Activated gamma-delta T cell (primary cell): ENCODE results near the gene ANGPT4.

Experiments
- DNase-seq: peaks from one replicate; lab custom pipeline; 2025; lab: John Stamatoyannopoulos, UW

ANGPT4 gene

DNA sequence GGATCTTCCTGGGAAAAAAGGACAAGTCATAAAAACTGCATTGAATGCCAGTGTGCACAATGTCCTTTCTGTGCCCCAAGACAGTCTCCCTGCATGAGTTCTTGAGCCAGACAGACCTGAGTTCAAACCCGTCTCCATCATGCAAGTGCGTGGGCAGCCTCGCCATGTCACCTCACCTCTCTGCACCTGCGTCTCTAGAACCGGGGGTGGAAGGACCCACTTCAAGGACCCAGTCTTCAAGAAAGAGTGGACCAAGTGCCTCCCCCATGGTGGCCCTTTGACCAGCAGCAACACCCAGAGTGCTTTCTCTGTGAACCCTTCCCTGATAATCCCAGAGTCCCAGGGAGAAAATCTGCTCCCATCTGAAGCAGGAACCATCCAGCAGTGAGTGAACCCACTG lies 23.5 kb upstream of the ANGPT4 start:
- no peak for DNase-seq

DNA sequence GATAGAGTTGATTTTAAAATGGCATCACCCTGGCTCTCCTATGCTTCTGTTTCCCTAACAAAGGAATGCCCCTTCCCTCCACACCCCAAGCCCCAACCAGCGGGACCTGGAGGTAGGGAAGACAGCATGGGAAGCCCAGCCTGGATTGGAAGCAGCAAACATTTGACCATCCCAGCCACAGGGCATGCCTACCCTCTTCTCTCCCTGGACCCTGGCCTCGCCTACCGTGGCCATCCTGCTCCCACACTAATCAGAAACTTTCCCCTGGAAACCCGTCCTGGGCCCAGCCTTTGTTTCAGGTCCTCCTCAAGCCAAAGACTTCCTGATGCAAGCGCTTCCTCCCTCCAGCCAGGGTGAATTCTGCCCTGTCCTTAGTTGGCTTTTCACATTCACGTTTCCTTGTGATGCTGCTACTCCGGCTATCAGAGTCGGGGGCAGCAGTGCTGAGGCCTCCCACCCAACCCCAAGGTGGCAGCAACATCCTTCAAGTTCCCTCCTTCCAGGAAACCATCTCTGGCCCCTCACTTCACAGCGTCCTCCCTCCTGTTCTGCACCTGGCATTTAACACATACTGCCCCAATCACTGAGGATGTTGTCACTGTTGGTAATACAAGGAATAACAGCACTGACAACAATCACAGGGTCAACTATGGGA lies 18.2 kb upstream of the ANGPT4 start:
- DNase-seq = no peak

DNA sequence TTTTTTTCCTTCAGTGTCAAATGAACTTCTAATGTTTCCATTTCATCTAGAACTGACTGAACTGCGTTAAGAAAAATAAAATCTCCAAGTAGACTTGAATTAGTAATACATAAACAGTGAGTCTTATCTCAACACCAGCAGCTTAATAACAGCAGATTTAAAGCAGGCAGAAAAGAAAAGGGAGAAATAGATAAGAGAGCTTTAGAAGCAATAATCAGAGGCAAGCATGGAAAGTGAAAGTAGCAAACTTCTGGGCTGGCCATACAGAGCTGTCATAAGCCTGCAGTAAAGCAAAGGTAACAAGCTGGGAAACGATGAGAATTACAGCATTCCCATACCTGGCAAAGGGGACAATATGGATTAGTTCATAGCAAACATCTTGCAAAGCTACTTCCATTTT lies 16.9 kb upstream of the ANGPT4 start:
- no peak for DNase-seq

DNA sequence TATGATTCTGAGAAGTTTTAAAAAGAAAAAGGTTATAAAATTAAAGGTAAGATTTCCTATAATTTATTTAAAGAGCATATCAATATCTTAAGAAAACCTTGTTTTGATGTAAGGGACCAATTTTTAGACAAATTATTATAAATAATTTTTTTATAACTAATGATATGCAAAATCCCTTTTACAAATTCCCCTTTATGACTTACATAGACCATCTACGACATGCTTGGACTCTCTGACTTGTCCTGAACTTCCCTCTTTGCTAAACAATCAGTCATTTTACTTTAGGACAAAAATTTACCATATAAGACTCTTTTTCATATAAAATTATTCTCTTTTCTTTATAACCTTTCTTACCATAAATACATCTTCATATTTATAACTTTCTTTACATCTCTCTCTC lies 15.3 kb upstream of the ANGPT4 start:
- no peak for DNase-seq

DNA sequence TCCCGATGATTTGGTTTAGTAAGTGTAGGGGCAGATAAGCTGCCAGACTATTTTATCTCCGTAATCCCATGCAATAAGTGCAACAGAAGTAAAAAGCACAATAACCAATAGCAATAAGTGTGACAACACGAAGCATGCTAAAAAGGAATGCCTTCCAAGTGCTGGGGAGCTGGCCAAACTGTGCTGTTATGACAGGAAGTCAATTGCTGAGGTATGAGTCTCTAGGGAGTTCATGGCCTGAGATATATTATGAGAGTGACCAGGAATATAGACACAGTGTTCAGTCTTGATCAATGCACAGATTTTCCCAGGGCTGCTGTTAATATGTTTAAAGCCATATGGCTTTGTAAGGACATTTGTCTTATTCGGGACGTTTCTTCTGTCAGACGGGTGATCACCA lies 10.5 kb upstream of the ANGPT4 start:
- no peak for DNase-seq

DNA sequence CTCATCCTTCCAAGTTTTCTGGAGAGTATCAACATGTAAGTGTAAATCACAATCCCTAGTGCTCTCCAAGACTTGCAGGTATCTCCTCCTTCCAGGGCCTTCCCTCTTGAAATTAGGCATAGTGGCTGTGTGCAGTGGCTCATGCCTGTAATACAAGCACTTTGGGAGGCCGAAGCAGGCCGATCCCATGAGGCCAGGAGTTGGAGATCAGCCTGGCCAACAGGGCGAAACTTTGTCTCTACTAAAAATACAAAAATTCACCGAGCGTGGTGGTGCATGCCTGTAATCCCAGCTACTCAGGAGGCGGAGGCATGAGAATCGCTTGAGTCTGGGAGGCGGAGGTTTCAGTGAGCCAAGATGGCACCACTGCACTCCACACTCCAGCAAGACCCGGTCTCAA lies 9.4 kb upstream of the ANGPT4 start:
- no peak for DNase-seq

DNA sequence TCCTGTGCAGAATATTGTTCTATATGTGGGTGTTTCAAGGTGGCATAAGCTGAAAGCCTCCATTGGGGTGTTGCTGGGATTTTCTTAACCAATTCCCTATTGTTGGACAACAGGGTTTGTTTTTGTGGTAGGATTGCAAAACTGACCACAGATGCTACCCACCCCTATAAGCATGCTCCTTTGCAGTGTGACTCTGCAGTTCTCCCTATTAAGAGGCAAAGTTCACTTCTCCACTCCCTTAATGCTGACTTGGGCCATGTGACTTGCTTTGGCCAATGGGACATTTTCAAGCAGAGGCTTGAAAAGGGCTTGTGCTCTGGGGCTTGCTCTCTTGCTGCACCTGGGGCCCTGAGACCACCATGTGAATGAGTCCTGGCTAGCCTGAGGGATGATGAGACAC lies 8.5 kb upstream of the ANGPT4 start:
- no peak for DNase-seq

DNA sequence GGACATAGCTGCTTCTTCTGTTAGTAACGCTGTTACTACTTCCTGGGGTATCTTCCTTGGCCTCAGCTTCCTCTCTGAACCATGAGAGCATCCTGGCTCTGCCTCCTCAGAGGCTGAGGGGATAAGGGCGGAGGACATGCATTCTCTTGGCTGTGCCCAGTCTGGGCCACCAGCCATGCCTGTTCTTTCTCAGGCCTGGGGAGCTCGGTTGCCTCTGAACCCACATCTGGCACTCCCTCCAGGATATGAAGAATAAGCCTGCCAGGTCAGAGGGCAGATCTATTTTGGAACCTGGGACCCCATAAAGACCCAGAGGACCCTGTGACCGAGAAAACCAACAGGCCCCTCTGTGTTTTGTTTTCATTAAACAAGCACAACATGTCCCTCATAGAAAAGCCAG lies 6.6 kb upstream of the ANGPT4 start:
- no peak for DNase-seq

DNA sequence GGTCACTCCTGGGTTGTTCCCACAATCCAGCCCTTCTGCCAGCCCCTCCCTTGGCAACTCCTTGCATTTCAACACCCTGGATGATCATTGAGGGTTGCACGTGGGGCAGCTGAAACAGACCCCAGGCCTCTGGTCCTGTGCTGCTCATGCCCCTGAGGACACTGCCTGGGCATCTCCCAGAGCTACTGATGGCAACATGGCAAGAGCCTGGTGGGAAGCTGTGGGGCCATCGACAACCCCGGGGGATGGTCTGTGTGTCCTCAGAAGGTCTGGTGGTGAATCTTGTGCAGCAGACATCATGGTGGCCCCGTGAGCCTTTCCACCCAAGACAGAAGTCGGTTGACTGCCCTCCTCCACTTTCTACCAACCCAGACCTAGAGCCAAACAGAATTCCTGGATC lies 4.9 kb upstream of the ANGPT4 start:
- no peak for DNase-seq

DNA sequence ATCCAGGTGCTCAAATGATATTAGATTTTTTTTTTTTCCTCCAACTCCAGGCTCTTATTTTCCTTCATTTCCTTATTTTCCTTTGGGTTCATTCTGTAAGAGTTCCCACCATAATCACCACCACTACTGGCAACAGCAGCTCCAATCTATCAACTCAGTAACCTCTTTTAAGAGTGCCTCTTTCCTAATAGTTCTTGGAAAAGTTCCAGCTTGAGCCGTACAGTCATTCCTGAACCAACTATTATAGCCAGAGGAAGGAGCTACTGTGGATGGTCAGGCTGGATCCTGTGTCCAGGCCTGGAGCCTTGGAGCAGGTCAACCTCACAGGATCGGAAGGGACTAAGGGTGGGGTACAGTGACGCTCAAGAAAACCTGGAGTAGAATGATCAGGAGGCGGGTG lies 4.2 kb upstream of the ANGPT4 start:
- no peak for DNase-seq

DNA sequence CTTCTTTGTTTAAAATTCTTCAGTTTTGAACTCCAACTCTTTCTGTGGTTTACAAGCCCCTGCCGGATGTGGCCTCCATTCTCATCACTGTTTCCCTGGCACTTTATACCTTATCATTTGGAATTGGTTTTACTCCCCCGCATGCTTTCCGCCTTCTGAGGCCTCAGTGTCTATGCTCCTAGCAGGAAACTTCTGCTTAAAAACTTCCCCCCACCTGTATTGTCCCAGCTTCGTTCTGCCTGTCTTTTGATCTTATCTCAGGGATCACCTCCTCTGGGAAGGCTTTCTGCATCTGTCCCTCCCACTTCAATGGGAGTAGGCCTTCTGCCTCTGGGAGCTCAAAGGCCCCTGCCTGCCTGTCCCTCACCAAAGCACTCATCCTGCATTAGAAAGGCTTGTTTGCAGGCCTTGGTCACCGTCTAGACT lies 3.4 kb upstream of the ANGPT4 start:
- no peak for DNase-seq

DNA sequence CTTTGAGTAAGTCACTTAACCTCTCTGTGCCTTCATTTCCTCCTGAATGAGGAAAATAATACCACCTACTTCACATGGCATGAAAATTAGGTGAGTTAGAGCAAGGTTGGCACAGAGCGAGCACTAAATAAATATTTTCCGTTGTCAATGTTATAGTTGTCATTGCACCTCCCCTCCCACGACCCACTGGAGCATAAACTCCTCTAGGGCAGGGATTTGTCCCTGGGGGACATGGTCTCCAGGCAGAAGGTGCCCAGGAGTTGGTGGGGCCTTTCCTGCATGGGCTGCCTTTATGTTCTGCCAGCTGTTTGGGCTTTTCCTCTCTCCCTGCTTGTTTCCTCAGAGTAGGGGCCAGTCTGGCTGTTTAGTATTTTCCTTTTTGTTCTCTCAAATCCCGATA lies 1.3 kb upstream of the ANGPT4 start:
- no peak for DNase-seq

DNA sequence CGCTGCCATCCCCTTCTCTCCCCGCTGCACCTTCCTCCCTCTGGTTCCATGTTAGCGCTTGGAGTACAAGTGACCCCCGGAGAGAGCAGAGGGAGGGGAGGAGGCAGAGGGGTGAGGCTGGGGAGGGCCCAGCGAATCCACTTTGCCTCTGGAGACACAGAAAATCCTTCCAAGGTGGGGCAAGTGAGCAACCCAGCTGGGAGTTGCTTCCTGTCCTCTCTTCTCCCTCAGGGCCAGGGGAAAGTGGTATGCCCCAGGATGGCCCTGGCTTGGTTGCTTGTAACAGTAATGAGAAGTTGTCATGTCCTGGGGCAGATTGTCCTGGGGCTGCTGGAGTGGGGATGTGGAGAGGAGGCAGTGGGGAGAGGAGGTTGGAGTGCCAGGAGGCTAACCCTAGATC lies 691 bp upstream of the ANGPT4 start:
- DNase-seq = no peak

DNA sequence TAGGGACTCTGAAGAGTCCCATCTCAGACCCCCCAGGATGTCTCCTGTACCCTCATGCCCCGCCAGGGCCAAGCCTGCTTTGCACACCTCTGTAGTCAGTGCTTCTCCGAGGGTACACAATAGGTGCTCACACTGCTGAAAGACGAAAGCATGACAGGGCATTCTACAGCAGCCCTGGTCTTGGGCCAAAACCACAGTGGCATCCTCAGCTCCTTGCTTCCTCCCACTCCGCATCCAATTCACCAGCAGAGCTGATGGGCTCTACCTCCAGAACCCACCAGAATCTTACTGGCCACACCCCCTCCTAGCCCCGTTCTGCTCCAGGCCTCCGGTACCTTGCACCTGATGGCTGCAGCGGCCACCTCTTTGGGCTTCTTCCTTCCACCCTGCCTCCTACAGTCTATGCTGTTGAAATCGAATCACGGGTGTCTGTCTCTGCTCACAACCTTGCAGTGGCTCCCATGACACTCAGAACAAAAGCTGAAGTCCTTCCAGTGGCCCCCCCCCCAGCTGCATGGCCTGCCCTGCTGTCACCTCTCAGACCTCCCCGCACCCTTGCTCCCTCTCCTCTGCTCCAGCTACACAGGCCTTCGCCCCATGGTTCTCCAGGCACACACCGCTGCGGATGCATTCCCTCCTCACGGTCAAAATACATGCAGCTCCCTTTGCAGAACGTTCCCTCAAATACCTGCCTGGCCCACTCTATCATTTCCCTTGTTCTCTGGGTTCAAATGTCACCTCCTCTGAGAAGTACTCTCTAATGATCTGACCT lies 1.2 kb downstream of the ANGPT4 start:
- DNase-seq = no peak

DNA sequence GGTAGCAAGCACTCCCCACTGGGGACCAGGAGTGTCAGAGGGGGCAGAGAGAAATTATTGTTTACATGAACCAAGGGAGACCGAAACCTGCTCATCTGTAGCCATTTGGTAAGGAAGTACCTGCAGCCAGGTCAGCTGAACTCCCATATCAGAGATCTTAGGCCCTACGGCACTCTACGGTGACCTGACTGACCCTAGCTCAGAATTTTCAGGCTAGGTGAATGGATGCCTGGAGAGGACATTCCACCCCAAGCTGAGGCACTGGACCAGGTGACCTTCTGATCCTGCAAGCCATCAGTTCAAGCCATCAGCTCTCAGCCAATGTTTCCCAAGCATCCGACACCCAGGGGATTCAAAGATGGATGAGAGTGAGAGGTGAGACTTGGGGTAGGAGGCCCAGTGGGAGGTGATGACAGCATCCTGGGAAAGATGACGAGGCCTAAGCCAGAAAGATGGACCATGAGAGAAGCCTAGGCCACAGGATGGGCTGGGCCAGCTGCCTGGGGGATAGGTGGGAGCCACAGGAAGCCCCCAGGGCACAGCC lies 2.8 kb downstream of the ANGPT4 start:
- no peak for DNase-seq

DNA sequence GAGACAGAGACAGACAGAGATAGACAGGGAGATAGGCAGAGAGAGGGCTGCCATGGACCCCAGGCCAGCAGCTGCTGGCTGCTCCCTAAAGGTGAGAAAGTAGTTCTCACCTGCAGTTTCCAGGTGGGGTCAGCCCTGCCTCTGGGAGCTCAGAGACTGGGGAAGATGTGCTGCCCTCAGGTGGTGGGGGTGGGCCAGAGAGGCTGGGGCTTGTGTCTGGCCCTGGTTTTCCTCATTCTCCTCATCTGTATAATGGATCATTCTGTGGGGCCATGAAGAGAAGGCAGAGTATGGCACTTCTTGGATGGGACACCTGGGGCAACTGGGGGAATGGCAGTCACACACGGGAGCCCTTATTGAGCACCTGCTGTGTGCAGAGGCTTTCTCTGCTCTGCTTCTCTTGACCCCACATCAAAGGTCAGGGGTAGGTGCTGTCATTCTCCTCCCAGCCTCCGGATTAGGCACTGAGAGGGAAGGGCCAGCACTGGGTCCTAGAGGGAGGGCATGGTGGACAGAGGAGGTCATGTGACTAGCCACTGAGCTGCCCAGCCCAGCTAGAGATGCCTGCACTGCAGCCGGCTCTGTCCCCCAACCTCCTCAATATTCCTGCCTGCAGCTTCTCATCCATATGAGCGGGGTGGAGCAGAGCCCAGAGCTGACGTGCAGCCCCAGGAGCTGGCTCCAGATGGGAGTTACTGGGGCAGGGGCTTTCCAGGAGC lies 4.1 kb downstream of the ANGPT4 start:
- DNase-seq = no peak

DNA sequence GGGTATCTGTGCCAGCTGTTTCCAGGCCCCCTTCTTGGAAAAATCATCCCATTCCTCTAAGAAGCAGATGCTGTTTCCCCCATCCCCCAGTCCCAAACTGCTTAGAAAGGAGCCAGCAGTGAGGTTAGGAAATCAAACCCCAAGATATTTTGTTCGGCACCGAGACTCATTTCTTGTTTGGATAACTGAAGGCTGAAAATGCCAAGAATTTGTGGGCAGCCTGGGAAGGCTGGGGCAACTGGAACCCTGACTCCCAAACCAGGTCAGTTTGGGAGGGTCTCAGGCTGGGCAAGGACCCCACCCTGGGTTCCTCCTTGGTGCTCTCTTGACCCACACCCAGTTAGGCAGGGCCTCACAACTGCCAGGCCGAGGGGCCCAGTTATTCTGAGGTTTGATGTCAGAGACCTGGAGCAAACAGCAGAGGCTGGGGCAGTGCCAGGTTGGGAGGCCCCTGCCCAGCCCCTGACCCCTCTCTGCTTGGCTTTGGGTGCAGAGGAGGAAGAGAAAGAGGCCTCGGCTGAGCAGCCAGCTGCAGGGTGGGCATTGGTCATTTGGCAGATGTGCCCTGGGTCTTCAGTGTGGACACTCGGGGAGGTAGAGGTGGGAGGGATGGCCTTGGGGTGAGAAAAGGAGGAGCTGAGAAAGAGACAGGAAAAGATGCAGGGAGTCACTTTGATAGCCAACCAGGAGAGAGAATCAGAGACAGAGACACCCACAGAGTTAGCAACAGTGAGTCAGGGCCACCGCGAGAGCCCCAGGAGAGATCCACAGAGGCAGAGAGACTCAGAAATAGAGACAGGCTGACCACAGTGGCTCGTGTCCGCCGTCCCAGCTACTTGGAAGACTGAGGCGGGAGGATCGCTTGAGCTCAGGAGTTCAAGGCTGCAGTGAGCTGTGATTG lies 5.0 kb downstream of the ANGPT4 start:
- DNase-seq = no peak

DNA sequence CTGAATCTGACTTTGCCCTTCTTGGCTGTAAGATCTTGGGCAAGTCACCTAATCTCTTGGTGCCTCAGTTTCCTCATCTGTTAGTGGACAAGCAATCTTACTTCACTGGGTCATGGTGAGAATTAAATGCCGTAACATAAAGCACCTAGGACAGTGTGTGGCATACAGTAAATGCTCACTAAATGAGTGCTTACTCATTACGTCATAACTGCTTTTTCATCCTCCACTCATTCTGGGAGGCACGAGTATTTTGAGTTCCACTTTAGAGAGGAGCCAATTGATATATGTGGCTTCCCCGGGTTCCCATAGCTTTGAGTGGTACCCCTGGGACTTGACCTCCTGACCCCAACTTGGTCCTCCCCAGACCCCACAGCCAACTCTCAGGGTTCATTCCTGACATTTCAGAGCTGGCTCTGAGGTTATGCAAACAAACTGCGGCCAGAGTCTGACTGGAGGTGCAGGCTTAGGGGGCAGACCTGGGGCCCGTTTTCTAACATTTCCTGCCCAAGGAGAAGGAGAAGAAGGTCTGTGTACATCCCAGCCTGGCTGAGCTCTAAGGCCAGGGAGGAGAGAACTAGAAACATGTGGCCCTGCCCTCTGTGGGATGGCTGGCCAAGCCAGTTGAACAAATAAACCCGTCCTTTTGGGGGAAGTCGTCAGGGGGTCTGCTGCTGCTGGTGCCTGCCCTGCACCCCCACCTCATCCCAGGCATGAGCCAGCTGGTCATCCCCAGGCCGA lies 5.8 kb downstream of the ANGPT4 start:
- DNase-seq = no peak

DNA sequence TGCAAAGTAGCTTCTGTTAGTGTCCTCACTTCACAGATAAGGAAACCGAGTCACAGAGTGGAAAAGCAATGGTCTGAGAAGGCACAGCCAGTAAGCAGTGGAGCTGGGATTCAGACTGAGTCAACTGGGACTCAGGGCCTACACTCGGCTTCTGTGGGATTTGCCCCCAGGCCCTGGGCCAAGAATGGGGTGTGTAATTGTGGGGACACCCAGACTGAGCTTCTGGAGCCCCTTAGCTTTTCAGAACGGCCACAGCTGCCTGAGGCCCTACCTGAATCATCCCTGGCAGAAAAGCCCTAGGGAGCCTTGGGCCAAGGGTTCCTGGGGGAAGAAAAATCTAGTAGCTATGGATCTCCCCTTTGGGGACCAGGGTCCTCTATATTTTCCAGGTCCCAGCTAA lies 6.5 kb downstream of the ANGPT4 start:
- no peak for DNase-seq

DNA sequence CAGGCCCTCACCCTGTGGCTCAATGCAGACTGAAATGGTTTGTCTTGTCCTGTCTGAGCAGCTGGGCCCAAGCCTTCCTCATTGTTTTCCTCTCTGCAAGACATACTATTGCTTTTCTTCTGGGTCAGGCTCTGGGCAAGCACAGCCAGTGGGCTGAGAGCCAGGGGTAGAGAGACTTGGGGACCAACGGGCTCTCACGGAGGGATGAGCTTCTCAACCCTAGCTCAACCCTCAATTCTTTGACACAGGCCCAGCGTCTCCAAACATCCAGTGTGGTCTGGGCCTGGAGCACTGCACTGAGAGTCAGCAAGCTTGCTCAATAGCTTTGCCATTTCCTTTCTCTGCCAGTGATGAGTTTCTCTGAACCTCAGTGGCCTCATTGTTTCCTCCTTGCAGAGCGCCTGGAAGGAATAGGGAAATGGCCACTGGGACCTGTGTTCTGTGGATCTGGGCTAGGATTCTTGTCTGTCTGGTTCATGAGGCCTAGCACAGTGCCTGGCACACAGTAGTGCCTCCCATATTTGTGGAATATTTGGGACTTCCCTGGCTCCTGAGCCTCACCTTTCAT lies 9.3 kb downstream of the ANGPT4 start:
- no peak for DNase-seq

DNA sequence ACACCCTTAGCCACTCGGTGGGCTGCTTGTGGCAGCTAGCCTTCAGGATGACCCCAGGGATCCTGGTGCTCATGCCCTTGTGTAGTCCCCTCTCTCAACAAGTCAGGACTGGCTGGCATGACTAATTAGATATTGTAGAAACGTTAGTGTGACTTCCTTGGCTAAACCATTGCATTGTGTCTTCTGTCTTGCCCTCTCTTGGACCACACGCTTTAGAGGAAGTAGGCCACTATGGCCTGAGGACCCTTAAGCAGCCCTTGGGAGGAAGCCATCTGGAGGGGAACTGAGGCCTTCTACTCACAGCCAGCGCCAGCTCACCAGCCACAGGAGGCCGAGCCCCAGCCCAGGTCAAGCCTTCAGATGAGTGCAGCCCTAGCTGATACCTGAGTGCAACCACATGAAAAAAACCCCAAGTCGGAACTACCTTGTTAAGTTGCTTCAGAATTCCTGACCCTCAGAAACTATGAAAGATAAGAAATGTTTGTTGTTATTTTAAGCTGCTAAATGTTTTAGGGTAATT lies 10.1 kb downstream of the ANGPT4 start:
- DNase-seq = no peak
